Mucosa of descending colon (tissue), 3 donors: ENCODE data around the gene LPIN3. TPM values are rescaled to one million over a fixed set of nuclear protein-coding genes. Genes with fewer than 3 reads are reported as not detected.
A peak's percentile ranks its signal among the peaks of the same experiment; 100 is the strongest.

Experiments
- ATAC-seq: fragments of 200-7000 bp; cut with Tn5 transposase; one replicate; pipeline ENCODE4 v1.9.1; 2020; ENCODE audit warnings: mild to moderate bottlenecking, moderate library complexity
- DNase-seq, 3 donors: peaks; one replicate each; pipeline ENCODE4 v3.0.0-alpha.2; 2020
- H3K36me3 ChIP-seq: fragments of 200-600 bp; one replicate; pipeline ENCODE4 v1.8.0; 2021; ENCODE audit warnings: low read depth, mild to moderate bottlenecking
- H3K4me1 ChIP-seq: fragments of 200-600 bp; one replicate; pipeline ENCODE4 v1.8.0; 2021; ENCODE audit warnings: low read depth, mild to moderate bottlenecking
- H3K4me3 ChIP-seq: fragments of 200-600 bp; one replicate; pipeline ENCODE4 v1.8.0; 2021; ENCODE audit warnings: mild to moderate bottlenecking
- H3K9me3 ChIP-seq: fragments of 200-600 bp; one replicate; pipeline ENCODE4 v1.8.0; 2021; ENCODE audit warnings: mild to moderate bottlenecking
- CTCF ChIP-seq: fragments of 200-600 bp; IDR thresholded peaks from one replicate; pipeline ENCODE4 v1.8.0; 2022; ENCODE audit warnings: antibody characterized with exemption, mild to moderate bottlenecking
- intact Hi-C, 2 donors: fragments of 100-400 bp; cut with DNase I in 1 of 2; cut with micrococcal nuclease in 1 of 2; formaldehyde crosslinking; loops; one replicate each; pipeline versions ENCODE4 v1.11.0 to v1.11.1; 2022; cut with DNase I, micrococcal nuclease
- total RNA-seq, 3 donors: library from RNA; stranded (reverse); fragmentation: NEBNext Ultra II Directional in 2 of 3; extraction: Animal tissue kit (Norgen Biotek cat#: 25700) in 2 of 3; gene quantifications; one replicate each; pipeline versions ENCODE4 v1.2.1 to v1.2.4, GENCODE V29; 2021 to 2023
- donor health status: DM: no; HTN: no; CAD: no; lungs with moderate emphysema.
- donor health status: DM: no; HTN: no; CAD: no.
- donor health status: DM: no; HTN: yes; CAD: no.

The LPIN3 gene
- total RNA-seq, 3 donors from 2014 or later: 48.0 to 73.3 (median 52.7) TPM

GRCh38 chr20:41408156-41408794 lies 67.7 kb downstream of the LPIN3 start:
- peak in 1 of 3 donors; percentile 9 for DNase-seq
- no peak overlapping the region for H3K4me3 ChIP-seq
- ATAC-seq: peak; percentile 52
- H3K4me1 ChIP-seq: peaks cover 5% of the 10 kb centered on the region
- intact Hi-C loops: no loop called here
- TF ChIP-seq CTCF: no peak
- H3K9me3 ChIP-seq: no peaks in the 10 kb centered on the region
- peaks cover 10% of the 10 kb centered on the region for H3K36me3 ChIP-seq

- peaks cover 10% of the 10 kb centered on the region for H3K36me3 ChIP-seq
- DNase-seq (no peak), ATAC-seq (no peak)
- intact Hi-C loops: no loop called here
- no peak for TF ChIP-seq CTCF
- H3K9me3 ChIP-seq: no peaks in the 10 kb centered on the region
- H3K4me1 ChIP-seq: peaks cover 5% of the 10 kb centered on the region
- no peak overlapping the region for H3K4me3 ChIP-seq
Observed at GRCh38 chr20:41408986-41409385, 68.4 kb downstream of the LPIN3 start.

Other genes starting within 250 kb of the LPIN3 start
- gene PLCG1, start 203.3 kb upstream of the LPIN3 start, total RNA-seq: 10 to 100 TPM; 65.2 to 98.4 (median 85.4) TPM
- 10 to 100 TPM; 24.5 to 84.5 (median 32.8) TPM for gene ZHX3, start 23.1 kb upstream of the LPIN3 start, total RNA-seq
- 1 to 10 TPM in 1 of 3 donors, under 1 TPM in 1, not detected in 1; 0.23 to 4.0 TPM for gene EMILIN3, start 26.0 kb downstream of the LPIN3 start, total RNA-seq